GM18951 (cell line): ENCODE data around the gene NXT2.
A peak's percentile ranks its signal among the peaks of the same experiment; 100 is the strongest.
"Not testable (repeated sequence)": the region's sequence is repeated elsewhere in the genome, so short reads cannot be mapped to it uniquely, and the experiment has no call there.

ENCODE experiments used
- POLR2A ChIP-seq: IDR thresholded peaks from 4 replicates; pipeline ENCODE4 v1.6.1; 2011; ENCODE audit warnings: mild to moderate bottlenecking; ENCODE audit not compliant: insufficient read length, insufficient read depth; ENCODE audit errors: extremely low read depth
- in situ Hi-C: fragments of 300-500 bp; cut with MboI; formaldehyde crosslinking; loops from one replicate; pipeline ENCODE4 v1.12.0; 2022; ENCODE audit warnings: low sequenced_read_pairs, mixed read lengths, inconsistent platforms; ENCODE audit not compliant: unreplicated experiment

Gene NXT2

DNA sequence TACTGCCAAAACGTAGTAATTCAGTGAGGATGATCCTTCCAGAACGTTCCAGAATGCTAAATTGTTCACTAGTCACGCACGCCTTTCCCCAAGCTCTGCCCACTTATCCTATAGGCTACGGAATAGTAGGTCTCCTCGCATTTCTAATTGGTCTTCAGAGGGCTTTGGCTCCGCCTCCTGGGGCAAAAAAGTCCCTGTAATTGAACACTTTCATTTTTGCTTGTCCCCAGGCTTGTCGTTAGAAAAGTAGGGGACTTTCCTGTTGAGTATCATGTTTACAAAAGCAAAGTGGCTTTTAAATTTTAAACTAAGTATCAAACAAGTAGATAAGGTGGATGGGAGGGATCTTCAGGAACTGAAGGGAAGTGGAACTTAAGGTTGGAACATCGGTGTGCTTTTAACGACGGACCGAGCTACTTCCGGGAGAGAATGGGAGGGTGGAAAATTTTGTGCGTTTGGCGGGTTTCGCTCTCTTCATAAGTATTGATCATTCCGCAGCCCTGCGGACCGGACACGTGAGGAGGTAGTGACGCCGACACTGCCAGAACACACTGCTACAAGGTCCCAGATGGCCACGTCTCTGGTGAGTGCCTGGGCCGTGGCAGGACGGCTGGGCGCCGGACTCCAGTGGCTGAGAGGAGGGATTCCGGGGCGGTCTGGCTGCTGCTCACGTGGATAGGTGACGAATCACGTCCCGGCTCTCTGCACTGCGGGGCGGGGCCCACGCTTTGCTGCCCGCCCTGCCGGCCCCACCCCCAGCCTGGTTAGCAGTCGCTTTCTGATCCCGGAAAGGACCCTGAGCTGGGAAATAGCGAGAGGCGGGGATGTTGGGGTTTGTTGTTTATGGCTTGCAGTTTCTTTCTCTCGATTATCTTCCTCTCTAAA, at the start of gene NXT2:
Gene NXT2 (plus strand): TSS at position 406 of the 885 bp plus-strand sequence. CDS start 163 bp downstream, at position 569.
- peak; percentile 86 for TF ChIP-seq POLR2A
- in situ Hi-C loops: no loop called here

DNA sequence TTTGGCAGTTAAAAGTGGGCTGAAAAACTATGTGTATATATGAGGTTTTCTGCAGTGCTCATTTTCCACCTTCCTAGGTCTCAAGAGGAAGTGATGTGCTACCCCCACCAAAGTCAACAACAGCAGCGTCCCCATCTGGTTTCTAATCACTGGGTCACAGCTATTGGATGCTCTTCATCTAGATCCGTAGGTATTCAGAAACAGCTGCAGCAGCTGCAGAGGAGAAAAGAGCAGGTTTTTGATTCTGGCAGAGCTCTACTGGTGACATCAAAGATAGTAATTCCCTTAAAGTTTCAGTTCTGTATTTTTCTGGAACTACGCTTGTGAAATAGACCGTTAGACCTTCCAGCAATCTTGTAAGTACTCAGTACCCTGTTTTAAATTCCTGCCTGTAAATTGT, 49.0 kb upstream of the NXT2 start:
- in situ Hi-C loops: no loop called here
- no peak for TF ChIP-seq POLR2A

DNA sequence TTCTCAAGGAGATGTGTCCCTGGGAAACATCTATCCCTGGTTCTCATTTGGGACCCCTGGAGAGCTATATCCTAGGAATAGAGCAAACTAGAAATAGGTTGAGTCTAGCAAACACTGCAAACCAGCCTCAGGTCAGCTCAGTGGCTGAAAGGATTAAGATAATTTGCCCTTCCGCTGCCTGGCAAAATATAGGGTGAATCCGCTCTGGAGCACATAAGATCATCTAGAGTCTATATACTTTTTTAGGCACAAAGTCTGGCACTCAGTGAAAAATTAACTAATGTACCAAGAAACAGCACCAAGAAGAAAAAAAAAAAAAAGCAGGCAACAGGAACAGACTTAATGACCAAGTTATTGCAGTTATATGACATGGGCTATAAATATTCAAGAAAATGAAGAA, 47.5 kb upstream of the NXT2 start:
- in situ Hi-C loops: no loop called here
- TF ChIP-seq POLR2A: no peak

DNA sequence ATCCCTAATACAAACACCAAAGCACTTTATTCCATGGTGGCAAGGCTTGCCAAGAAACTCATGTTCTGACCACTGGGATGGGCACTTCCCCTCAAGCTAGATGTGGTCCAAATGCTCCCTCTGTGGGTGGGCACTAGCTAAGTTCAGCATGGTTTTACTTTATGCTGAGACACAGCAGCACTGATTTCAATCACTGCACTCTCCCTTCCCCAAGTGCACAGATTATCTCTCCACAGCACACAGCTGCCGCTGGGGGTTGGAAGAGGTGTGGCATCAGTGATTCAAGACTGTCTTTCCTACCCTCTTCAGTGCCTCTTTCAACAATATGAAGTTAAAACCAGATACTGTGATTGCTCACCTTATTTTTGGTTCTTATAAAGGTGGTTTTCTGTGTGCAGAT, 38.2 kb upstream of the NXT2 start:
- in situ Hi-C loops: loop anchor here (10.0 kb wide), 1 partner anchor 386 kb away; no protein-coding TSS in a partner anchor
- no peak for TF ChIP-seq POLR2A

DNA sequence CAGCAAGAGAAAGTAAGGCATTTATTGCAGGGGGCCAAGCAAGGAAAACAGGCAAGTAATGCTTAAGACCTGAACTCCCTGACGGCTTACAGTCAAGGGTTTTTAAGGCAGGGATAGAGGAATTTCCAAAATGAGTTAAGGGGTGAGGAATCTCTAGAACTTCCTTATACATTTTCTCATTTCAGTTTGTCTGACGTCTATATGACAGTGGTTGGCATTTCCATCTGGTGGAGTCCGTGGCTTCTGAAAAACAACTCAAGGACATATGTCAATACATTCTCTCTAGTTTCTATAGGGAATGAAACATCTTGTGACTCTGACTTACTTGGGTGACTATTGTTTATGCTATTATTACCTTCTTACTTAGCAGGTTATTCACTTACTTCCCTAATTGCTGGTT, 35.5 kb upstream of the NXT2 start:
- in situ Hi-C loops: no loop called here
- no peak for TF ChIP-seq POLR2A

DNA sequence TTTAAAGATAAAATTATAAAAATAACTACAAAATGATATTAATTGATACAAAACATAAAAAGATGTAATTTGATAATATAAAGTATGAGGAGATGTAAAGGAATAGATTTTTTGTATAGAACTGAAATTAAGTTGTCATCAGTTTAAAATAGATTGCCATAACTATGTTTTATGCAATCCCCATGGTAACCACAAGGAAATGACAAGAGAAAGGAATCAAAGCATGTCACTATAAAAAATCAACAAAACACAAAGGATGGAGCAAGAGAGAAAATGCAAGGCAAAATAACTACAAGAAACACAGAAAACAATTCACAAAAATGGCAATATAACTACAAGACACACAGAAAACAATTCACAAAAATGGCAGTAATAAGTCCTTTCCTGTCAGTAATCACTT, 27.7 kb upstream of the NXT2 start:
- no peak for TF ChIP-seq POLR2A
- in situ Hi-C loops: no loop called here

DNA sequence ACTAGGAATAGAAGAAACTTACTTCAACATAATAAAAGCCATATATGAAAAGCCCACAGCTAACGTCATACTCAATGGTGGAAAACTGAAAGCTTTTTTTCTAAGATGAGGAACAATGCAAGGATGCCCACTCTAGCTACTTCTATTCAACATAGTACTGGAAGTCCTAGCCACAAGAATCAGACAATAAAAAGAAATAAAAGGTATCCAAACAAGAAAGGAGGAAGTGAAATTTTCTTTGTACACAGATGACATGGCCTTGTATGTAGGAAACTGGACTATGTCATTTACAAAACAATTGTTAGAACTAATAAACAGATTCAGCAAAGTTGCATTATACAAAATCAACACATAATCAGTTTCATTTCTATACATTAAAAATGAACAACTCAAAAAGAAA, 25.5 kb upstream of the NXT2 start:
- TF ChIP-seq POLR2A: no peak
- in situ Hi-C loops: no loop called here

DNA sequence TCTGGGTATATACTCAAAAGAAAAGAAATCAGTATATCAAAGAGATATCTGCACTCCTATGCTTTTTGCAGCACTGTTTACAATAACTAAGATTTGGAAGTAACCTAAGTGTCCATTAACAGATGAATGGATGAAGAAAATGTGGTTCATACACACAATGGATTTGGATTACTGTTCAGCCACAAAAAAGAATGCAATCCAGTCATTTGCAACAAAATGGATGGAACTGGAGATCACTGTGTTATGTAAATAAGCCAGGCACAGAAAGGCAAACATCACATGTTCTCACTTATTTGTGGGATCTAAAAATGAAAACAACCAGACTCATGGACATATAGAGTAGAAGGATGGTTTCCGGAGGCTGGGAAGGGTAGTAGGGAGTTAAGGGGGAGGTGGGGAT, 17.6 kb upstream of the NXT2 start:
- in situ Hi-C loops: no loop called here
- no peak for TF ChIP-seq POLR2A

DNA sequence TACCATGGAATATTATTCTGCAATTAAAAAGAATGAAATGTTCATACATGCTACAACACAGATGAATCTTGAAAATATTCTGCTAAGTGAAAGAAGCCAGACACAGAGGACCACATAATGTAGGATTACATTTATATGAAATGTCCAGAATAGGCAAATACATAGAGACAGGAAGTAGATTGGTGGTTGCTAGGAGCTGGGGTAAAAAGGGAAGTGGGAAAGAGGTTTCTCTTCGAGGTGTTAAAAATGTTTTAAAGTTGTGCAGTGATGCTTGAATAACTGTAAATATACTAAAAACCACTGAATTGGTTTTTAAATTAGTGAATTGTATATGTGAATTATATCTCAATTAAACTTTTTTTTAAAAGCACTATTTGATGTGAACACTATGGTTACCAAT, 3.6 kb upstream of the NXT2 start:
- no peak for TF ChIP-seq POLR2A
- in situ Hi-C loops: no loop called here

DNA sequence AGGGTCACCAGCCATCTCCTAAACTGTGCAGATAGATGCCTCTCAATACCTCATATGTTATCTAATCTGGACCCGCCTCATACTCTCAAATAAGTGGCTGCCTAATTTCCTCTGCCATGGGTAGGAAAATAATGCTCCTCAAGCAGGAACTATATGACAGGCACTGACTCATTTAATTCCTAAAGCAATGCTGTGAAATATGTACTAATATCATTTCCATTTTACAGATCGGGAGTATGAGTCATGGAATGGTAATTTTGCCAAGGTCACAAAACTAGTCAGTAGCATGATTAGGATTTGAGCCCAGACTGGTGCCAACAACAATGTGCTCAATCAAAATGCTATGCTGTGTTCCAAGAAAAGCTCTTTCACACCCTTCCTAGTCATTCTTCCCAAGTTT, 3.0 kb upstream of the NXT2 start:
- in situ Hi-C loops: no loop called here
- no peak for TF ChIP-seq POLR2A

DNA sequence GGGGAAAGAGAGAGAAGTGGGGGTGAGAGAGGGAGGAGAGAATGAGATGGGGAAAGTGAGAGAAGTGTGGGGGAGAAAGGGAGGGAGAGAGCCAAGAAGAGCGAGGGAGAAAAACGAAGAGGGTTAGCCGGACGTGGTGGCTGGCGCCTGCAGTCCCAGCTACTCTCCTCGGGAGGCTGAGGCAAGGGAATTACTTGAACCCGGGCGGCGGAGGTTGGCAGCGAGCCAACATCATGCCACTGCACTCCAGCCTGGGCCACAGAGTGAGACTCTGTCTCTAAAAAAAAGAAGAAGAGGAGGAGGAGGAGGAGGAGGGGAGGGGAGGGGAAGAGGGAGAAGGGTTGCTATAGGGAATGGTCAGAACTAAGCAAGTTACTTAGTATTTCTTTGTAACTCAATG, 1.7 kb upstream of the NXT2 start:
- no peak for TF ChIP-seq POLR2A
- in situ Hi-C loops: no loop called here

DNA sequence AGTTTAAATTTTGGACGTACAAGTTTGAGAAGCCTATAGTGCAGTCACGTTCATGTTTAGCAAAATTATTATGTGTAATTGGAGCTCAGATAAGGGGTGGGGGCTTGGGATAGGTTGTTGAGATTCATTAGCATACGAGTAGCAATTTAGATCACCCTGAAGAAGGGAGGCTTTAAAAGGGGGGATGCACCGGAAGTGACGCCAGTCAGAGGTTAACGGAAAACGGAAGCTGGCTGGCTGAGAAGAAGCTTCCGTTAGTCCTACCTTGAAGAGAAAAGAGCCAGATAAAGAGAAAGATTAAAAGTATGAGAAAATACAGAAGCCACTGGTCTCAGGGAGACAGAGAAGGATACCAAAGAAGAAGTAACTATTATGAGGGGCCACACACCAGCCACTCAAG, 1.1 kb upstream of the NXT2 start:
- in situ Hi-C loops: no loop called here
- TF ChIP-seq POLR2A: no peak

DNA sequence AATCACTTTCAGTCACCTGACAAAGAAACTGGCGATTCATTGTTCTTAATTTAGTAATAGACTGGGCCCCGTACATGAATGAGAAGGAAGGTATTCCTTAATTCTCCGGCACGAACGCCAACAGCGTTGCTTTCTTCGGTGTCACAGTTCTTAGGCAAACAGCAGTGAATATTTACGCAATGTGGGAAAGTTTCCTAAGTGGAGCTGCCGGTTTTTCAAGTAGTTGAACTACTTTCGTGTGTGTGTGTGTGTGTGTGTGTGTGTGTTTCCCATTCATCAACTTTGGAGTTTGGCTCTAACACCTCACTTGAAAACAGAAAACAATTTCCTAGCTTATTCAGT, 651 bp downstream of the NXT2 start:
- no peak for TF ChIP-seq POLR2A
- in situ Hi-C loops: no loop called here

DNA sequence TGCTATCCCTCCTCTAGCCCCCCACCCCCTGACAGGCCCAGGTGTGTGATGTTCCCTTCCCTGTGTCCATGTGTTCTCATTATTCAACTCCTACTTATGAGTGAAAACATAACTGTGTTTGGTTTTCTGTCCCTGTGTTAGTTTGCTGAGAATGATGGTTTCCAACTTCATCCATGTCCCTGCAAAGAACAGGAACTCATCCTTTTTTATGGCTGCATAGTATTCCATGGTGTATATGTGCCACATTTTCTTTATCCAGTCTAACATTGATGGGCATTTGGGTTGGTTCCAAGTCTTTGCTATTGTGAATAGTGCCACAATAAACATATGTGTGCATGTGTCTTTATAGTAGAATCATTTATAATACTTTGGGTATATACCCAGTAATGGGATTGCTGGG, 2.4 kb downstream of the NXT2 start:
- in situ Hi-C loops: not testable (repeated sequence)

DNA sequence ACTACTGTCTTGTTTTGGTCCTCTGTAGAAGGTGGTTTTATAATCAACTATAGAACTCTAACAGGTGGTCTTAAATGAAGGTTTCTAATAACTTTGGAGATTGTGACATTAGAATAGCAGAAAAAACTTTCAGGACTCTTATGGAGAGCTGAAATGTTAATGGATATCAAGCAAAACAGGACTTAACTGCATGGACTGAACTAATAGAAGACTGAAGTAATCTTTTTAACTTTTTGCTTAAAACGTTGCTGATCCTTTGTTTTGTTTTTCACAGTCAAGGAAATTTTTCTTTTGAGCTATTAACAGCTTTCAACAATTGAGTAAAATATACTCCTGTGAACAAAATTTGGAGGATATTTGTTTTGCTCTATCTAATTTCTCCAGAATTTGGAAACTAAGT, 17.2 kb downstream of the NXT2 start:
- in situ Hi-C loops: no loop called here
- no peak for TF ChIP-seq POLR2A

DNA sequence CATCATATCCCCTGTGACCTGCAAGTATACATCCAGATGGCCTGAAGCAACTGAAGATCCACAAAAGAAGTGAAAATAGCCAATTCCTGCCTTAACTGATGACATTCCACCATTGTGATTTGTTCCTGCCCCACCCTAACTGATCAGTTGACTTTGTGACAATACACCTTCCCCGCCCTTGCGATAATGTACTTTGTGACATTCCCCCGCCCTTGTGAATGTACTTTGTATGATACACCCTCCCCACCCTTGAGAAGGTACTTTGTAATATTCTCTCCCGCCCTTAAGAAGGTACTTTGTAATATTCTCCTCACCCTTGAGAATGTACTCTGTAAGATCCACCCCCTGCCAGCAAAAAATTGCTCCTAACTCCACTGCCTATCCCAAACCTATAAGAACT, 39.4 kb downstream of the NXT2 start:
- in situ Hi-C loops: not testable (repeated sequence)
